Stimulated activated CD4-positive, alpha-beta T cell treated with anti-CD3 and anti-CD28 coated beads, Interleukin-1b, Interleukin-23, amount 100 ng/mL, for 4 hours (primary cell): ENCODE measurements around the gene RNASE4.
A peak's percentile ranks its signal among the peaks of the same experiment; 100 is the strongest.

Experiments
- DNase-seq, 2 donors: peaks; one replicate each; pipeline ENCODE4 v3.0.0-alpha.2; 2020; ENCODE audit warnings: low read depth in 2 of 2

RNASE4 gene

GRCh38 chr14:20675669-20676068, 8.7 kb upstream of the RNASE4 start:
- no peak for DNase-seq

DNA sequence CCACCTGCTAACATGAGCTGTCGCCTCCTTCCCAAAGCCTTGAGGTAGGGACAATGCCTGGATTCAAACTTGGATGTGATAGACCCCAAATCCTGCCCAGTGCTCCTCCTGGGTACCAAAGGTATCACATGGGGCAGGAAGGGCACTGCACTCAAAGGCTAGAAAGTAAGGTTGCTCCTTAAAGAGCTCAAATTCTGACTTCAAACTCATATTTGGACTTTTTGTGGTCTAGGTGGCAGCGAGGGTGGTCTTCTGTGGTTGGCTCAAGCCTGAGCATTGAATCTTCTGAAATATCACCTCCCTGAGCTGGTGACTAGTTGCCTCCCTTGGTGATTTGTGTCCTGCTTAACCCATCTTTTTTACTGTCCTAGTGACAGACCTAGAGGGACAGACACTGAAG, 8.3 kb upstream of the RNASE4 start:
- no peak for DNase-seq

- DNase-seq, result no peak
These were observed 4.5 kb upstream of the RNASE4 start for GRCh38 chr14:20679907-20680306.

GRCh38 chr14:20680363-20680762, 4.0 kb upstream of the RNASE4 start:
- no peak for DNase-seq

GRCh38 chr14:20680843-20681347, 3.5 kb upstream of the RNASE4 start:
- DNase-seq, result no peak

DNA sequence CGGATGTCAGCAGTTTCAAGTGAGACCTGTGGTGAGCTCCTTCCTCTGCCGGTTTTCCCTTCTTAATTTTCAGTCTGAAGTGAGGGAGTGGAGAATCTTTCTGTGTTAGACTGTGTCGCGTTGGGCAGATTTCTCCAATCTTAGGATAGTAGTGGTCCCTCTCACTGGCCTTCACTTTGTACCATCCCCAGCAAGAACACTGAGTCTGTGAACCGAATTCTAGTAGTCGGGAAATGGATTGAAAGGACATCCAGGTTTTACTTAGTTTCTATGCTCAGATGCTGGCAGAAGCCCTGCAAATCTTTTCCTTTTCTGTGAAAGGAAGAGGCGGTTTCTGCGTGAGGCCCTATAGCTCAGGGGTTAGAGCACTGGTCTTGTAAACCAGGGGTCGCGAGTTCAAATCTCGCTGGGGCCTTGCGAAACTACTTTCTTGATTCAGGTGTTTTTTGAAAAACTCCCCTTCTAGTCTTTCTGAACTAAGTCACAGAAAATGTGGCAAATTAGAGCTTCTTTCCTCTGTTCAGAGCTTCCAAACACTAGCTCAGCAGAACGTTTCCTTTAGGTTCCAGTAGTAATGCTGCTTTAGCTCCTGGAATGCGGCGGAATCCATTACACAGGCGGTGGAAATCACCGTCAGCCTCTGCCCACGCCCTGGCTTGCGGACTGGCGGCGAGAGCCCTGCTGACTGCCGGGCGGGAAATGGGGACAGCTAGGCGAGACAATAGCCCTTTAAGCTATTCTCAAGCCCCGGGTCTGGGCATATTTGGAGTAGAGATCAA, 2.8 kb upstream of the RNASE4 start:
- peak; percentile 78 to 95 for DNase-seq

GRCh38 chr14:20682127-20682434, 2.3 kb upstream of the RNASE4 start:
- no peak for DNase-seq

GRCh38 chr14:20682435-20683124, 1.8 kb upstream of the RNASE4 start:
- DNase-seq, result peak; percentile 57 to 64

DNA sequence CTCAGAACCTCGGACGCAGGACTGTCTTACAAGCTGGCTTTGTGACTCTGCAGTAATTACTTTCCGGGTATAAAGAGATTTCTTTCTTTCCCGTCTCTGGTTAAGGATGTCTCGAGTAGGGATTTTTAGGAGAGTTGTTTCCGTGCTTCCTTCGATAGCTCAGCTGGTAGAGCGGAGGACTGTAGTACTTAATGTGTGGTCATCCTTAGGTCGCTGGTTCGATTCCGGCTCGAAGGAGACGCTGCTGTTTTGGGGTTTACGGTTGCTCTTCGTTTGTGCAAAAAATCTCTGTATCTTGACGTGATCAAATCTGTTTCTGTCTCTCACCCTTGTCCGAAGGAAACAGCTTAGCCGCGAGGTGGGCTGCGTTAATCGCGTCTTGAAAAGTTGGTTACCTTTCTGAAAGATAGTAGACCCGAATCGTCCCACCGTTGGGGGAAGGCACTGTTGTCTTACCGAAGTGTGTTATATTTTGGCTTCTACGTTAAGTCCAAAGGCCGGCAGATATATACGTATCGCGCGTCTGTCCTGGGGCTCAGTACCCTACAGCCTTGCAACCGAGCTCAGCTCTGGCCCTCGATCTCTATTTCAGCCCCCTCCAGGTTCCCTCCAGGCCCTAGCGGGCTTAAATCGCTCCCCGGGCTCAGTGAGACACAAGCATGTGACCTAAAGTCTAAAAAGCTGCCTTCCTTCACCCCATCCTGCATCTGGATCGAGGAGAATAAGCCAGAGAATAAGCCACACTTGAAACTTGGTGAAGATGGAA, 1.1 kb upstream of the RNASE4 start:
- peak; percentile 75 to 79 for DNase-seq

DNA sequence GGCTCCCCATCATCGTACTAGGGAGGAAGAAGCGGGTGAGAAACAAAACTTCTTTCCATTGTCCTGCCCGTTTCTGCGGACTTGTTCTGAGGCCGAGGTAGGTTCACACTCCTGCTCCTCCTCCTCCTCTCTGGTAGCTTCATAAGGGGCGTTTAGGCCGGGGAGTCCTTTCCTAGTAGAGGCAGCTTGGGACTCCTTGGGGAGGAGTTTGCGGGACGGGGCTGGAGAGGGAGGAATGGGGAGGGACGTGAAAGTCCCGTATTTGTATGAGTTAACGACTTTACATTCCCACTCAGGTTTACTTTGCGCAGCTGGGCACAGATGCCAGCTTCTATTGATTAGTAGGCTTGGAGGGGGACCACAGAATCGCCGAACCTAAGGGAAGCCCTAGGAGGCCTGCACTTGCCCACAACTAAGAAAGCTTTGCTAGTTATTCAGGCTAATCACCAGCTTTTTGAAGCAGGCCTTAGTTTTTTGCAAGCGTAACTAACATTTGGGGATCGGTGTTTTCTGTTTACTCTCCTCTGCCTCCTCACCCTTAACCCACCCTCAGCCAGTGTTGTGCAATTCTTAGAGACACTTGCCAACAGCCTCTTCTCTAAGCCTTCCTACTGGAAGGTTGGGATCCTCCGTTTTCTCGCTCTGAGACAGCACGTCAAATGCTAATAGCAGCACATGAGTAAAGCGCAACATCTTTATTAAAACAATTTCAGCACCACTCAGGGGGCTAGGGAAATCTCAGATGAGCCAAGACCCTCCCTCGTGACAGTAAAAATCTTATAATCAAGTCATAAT, 499 bp downstream of the RNASE4 start:
- DNase-seq, result no peak

DNA sequence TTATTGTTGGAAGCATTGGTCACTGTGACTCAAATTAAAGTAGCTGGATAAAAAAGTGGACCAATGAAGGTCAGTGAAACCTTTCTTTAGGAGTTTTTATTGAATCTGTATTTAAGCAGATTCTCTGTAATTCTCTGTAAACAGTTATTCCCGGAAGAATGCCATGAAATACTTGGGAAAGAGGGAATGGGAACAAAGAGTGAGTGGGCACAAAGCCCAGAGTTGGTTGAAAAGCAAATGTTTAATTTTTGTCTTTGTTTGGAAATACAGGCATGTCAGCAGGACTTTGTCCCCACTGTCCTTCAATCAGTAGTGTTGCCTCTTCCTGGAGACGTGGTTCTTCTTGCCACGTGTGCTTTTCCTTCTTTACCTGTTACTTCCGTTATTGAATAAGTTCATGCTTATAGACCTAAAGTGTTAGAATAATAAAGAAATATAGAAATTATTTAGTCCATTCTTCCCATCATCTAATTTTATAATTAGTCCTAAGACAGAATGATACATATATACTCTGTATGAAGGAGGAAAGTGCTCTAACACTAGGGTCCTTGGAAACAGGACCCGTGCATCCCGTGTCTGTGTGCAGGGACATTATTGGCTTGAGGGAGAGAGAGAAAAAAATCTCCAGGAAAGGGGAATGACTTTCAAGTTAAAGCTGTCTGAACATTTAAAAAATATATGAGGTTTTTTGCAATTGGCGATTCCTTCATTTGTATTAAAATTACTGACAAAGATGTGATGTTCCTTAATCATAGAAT, 2.2 kb downstream of the RNASE4 start:
- no peak for DNase-seq

DNA sequence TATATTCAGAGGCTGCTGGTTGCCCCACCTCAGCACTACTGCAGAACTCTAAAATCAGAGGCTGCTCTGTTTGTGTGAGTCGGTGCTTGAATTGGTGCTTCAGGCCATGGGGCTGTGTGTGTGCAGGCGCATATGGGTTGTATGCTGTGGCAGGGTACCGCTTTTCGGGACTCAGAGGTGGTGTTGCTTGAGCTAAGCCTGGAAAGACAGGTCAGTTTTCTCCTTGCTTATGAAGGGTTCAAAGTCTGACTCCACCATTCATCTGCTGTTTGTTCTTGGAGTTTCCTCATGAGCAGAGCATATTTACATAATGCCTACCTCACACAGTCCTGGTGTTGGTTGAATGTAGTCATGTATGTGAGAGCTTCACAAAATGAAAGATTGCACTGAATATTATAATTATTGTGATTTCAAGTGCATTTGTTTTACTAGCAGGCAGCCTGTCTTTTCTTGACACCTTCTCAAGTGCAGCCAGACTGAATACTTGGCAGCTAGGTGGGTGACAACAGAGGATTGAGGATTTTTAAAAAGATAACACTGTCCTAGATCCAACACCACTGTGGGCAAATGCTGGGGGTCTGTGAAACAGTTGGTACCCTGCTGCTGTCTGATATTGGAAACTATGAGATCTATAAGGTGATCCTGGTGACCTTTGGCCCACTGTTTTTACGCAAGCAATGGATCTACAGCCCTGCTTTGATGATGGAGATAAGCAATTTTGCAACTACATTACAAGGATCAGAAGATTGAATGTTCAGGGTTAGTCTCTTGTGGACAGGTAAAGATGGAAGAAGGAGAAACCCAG, 3.2 kb downstream of the RNASE4 start:
- no peak for DNase-seq

GRCh38 chr14:20688167-20688839, 3.9 kb downstream of the RNASE4 start, which contains the start of gene ANG:
TSS of gene ANG (plus strand) at chr14:20688764. CDS start at chr14:20693565, 4,801 bp downstream.
- DNase-seq, result no peak

DNA sequence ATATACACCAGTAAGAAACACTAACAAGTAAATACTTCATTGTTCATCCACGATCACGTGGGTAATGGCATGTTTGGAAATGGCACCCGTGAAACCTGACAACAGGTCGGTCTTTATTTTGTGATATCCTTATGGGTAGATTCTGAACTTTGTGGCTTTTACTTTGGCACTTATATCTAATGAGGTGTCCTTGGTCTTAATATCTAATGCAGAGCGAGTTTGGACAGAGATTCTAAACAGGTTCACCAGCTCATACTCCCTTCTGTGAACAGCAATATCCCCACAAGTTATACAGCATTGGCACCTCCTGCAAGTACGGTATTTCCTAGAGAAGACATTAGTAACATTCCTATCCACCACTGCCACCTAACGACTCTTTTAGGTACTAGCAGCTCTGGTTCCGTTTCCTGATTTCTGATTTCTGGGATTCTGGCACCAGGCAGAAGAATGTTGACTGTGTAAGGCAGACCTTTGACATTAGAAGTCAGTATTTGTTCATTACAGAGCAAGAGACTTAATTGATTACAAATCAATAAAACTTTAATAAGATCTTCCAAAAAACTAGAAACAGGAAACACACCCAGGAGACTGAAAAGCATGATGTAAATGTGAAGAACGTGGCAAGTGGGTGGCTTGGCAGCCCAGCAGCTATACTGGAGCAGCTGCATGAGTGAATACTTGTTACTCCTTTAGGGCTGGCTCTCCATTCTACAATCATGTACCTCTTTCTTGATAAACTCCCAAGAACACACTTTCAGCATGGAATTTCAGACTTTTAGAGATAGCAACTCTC, 6.7 kb downstream of the RNASE4 start:
- DNase-seq, result peak in 1 of 2 donors; percentile 41

DNA sequence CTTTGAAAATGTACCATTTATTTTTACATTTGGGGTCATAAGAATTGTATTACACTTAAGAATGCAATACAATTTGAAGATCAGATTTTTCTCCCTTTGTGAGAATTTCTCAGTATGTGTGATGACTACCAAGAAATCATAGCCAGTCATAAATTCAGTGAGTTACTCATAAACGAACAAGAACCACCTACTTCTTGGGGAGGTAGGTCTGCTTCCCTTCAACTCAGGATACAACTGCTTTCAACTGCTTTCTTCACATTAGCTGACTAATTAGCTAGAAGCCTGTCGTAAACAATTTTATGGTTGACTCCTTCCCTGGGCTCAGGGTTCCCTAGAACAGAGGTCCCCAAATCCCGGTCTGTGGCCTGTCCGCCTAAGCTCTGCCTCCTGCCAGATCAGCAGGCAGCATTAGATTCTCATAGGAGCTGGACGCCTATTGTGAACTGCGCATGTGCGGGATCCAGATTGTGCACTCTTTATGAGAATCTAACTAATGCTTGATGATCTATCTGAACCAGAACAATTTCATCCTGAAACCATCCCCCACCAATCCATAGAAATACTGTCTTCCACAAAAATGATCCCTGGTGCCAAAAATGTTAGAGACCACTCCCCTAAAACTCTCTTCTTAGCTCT, 7.9 kb downstream of the RNASE4 start:
- DNase-seq, result no peak

GRCh38 chr14:20696764-20697163, 12.4 kb downstream of the RNASE4 start:
- DNase-seq, result no peak

GRCh38 chr14:20697273-20698017, 13.1 kb downstream of the RNASE4 start:
- peak; percentile 41 to 45 for DNase-seq

DNA sequence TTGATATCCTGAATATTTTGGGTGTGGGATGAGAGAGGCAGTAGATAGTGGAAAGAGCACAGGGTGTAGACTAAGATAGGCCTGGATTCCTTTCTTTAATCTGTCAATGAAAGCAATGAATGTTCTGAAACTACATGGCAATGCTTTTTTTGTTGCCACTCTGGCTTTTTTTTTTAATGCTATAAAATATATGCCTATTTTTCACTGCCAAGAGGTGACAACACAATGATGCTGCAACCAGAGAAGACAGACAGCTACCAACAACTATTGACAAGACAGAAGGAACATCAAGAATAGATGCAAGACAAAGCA, 13.6 kb downstream of the RNASE4 start:
- no peak for DNase-seq
